Osteocyte (in vitro differentiated cells): ENCODE data around the gene MRPL36. TPM values are rescaled to one million over a fixed set of nuclear protein-coding genes. Genes with fewer than 3 reads are reported as not detected.

ENCODE experiments used
- DNase-seq: peaks from one replicate; pipeline ENCODE4 v3.0.0; 2021; ENCODE audit warnings: mixed read lengths; ENCODE audit not compliant: unreplicated experiment; ENCODE audit errors: extremely low spot score
- H3K27ac Mint-ChIP-seq: one replicate; pipeline ENCODE4 v1.8.0; 2021; ENCODE audit warnings: mild to moderate bottlenecking, mixed read lengths; ENCODE audit not compliant: unreplicated experiment
- H3K27me3 Mint-ChIP-seq: one replicate; pipeline ENCODE4 v1.8.0; 2021; ENCODE audit warnings: mixed read lengths; ENCODE audit not compliant: unreplicated experiment
- H3K36me3 Mint-ChIP-seq: one replicate; pipeline ENCODE4 v1.8.0; 2021; ENCODE audit warnings: mixed read lengths; ENCODE audit not compliant: unreplicated experiment
- H3K4me1 Mint-ChIP-seq: one replicate; pipeline ENCODE4 v1.8.0; 2021; ENCODE audit warnings: mixed read lengths; ENCODE audit not compliant: unreplicated experiment
- H3K4me3 Mint-ChIP-seq: one replicate; pipeline ENCODE4 v1.8.0; 2021; ENCODE audit warnings: mild to moderate bottlenecking, moderate library complexity, mixed read lengths; ENCODE audit not compliant: unreplicated experiment
- H3K9me3 Mint-ChIP-seq: one replicate; pipeline ENCODE4 v1.8.0; 2021; ENCODE audit warnings: mixed read lengths; ENCODE audit not compliant: unreplicated experiment
- total RNA-seq: library from RNA; stranded (reverse); gene quantifications from 2 replicates; pipeline ENCODE4 v1.2.1, GENCODE V29; 2021
- TF ChIP-seq, protein P1 (sequence below): fragments of 200-600 bp; sonication (generic); IDR thresholded peaks from 2 replicates; pipeline ENCODE4 v1.5.0; 2021; ENCODE audit warnings: antibody characterized with exemption, mild to moderate bottlenecking, moderate library complexity

The MRPL36 gene
- total RNA-seq, 1 donor from 2014 or later = 44.0 TPM

DNA sequence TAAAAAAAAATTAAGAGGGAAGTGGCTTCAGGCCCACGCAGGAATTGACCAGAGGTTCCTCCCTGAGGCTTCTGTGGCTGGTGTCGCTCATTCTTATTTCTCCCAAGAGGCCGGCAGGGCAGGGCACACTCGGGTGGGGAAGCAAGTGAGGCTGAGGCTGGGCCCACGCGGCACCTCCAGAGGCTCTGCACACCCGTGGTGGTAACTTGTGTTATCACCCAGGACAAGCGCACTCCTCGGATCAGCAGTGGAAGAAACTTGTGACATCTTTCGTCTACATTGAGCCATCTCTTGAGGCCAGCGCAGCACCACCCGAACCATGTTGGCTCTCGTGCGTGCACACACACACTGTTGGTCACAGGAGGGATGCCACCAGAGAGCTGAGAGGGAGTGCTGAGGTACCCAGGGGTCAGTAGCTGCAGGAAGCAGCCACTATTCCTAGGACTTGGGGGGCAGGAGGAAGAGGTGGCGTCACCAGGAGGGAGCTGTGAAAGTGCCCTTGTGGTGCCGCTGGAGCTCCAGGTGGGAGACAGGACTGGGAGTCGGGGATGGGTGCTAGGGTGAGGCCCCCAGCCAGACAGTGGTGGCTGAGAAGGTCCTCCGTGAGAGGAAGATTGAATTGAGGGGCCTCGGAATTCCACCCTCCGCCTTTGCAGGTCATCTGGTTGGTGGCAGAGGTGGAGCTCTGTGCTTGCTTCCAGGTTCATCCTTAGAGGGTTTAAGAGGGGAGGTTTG, 8.0 kb upstream of the MRPL36 start:
- H3K27me3 Mint-ChIP-seq = no peaks in the 10 kb centered on the region
- H3K9me3 Mint-ChIP-seq = no peaks in the 10 kb centered on the region
- H3K4me1 Mint-ChIP-seq = peaks cover 4% of the 10 kb centered on the region
- no peak for DNase-seq
- no peak overlapping the region for H3K4me3 Mint-ChIP-seq
- H3K36me3 Mint-ChIP-seq = peaks cover 56% of the 10 kb centered on the region
- H3K27ac Mint-ChIP-seq = no peak overlapping the region
- TF ChIP-seq, protein P1, sequence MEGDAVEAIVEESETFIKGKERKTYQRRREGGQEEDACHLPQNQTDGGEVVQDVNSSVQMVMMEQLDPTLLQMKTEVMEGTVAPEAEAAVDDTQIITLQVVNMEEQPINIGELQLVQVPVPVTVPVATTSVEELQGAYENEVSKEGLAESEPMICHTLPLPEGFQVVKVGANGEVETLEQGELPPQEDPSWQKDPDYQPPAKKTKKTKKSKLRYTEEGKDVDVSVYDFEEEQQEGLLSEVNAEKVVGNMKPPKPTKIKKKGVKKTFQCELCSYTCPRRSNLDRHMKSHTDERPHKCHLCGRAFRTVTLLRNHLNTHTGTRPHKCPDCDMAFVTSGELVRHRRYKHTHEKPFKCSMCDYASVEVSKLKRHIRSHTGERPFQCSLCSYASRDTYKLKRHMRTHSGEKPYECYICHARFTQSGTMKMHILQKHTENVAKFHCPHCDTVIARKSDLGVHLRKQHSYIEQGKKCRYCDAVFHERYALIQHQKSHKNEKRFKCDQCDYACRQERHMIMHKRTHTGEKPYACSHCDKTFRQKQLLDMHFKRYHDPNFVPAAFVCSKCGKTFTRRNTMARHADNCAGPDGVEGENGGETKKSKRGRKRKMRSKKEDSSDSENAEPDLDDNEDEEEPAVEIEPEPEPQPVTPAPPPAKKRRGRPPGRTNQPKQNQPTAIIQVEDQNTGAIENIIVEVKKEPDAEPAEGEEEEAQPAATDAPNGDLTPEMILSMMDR = no peak

DNA sequence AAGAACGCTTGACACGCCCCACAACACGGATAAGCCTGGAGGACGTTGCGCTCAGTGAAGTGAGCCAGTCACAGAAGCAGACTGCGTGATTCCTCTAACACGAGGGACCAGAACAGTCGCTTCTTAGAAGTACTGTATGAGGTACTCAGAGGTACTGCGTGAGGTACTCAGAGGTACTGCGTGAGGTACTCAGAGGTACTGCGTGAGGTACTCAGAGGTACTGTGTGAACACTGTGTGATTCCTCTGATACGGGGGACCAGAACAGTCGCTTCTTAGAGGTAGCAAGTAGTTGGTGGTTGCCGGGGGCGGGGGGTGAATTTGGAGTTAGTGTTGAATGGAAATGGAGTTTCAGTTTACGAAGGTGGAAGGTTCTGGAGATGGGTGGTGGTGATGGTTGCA, 7.3 kb upstream of the MRPL36 start:
- H3K27ac Mint-ChIP-seq = no peak overlapping the region

DNA sequence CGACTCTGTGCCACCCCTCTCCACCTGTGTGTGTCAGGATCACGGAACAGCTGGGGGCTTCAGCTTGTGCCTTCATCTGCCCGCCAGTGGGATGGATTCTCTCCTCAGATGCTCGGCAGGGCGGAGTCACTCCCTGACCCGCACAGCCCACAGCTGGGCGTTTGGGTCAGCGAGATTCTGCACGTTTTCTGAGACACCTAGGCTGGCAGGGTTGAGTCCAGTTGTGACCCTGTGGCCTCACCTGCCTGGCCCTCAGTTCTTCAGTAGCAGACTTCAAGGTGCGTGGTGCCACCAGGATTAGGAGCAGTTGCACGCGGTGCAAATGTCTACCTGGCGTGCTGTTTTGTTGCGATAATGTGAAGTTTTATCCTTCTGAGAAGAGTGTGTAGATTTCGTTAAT, 6.6 kb upstream of the MRPL36 start:
- Mint-ChIP-seq H3K4me3 (no peak overlapping the region), H3K27ac (no peak overlapping the region), H3K4me1 (peaks cover 14% of the 10 kb centered on the region), H3K36me3 (peaks cover 52% of the 10 kb centered on the region), H3K27me3 (no peaks in the 10 kb centered on the region), H3K9me3 (no peaks in the 10 kb centered on the region)
- TF ChIP-seq, protein P1 = no peak
- no peak for DNase-seq

More for the DNA sequence above, 7.3 kb upstream of the MRPL36 start:
- no peaks in the 10 kb centered on the region for H3K9me3 Mint-ChIP-seq
- H3K27me3 Mint-ChIP-seq = no peaks in the 10 kb centered on the region
- H3K4me3 Mint-ChIP-seq = no peak overlapping the region
- peaks cover 10% of the 10 kb centered on the region for H3K4me1 Mint-ChIP-seq
- H3K36me3 Mint-ChIP-seq = peaks cover 56% of the 10 kb centered on the region
- TF ChIP-seq, protein P1 = no peak
- DNase-seq = no peak

DNA sequence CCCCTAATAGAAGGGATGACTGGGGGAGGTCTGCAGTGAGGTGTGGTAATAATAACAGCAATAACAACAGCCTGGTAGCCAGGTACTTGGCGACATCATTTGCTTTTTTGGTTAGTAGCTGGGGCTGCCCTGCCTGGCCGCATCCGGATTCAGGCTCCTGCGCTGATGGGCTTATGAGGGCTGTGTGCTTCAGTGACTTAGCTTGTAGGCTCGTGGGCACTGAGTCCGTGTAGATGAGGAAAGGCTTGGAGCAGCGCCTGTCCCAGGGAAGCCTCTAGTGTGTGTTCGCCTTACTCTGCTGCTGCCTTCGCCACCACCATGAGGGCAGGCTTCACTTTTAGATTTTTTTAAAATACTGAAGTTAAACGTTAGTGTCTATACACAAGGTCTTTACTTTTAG, 6.1 kb upstream of the MRPL36 start:
- Mint-ChIP-seq H3K9me3 (no peaks in the 10 kb centered on the region), H3K36me3 (peaks cover 49% of the 10 kb centered on the region), H3K4me1 (peaks cover 16% of the 10 kb centered on the region), H3K4me3 (no peak overlapping the region), H3K27me3 (no peaks in the 10 kb centered on the region), H3K27ac (no peak overlapping the region)
- TF ChIP-seq, protein P1 = no peak
- DNase-seq = no peak

DNA sequence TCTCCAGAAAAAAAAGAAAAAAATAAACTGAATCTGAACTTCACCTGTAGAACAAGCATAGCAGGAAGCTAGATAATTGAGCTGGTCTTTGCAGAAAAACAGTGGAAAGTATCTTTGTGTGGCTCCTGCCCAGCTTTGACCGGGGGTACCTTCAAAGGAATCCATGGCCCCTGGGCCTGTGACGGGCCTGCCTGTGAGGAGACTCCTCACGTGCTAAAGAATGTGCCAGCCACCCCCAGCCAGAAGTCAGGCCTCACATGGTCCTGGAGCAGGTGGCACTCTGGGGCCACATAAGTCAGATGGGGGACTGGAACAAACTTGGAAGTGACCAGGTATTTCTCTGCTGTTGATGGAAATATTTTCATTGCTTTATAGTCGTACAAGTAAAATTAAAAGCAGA, 5.7 kb upstream of the MRPL36 start:
- no peaks in the 10 kb centered on the region for H3K27me3 Mint-ChIP-seq
- no peaks in the 10 kb centered on the region for H3K9me3 Mint-ChIP-seq
- peaks cover 20% of the 10 kb centered on the region for H3K4me1 Mint-ChIP-seq
- DNase-seq = no peak
- H3K27ac Mint-ChIP-seq = no peak overlapping the region
- TF ChIP-seq, protein P1 = no peak
- peaks cover 44% of the 10 kb centered on the region for H3K36me3 Mint-ChIP-seq
- H3K4me3 Mint-ChIP-seq = no peak overlapping the region
